SK-N-SH (cell line): Measurements from ENCODE around the gene LCN10. TPM values are rescaled to one million over a fixed set of nuclear protein-coding genes. Genes with fewer than 3 reads are reported as not detected.
"Not testable (repeated sequence)": the region's sequence is repeated elsewhere in the genome, so short reads cannot be mapped to it uniquely, and the experiment has no call there.

Source experiments
- CTCF ChIA-PET: fragments of 300-600, 350-600 bp; formaldehyde crosslinking; extraction: SDS; loops from one replicate; lab custom pipeline; 2021; lab: Yijun Ruan, JAX
- POLR2A ChIA-PET: fragments of 350-600 bp; sonication (Branson Sonifier 250); formaldehyde crosslinking; extraction: SDS; loops from one replicate; lab custom pipeline; 2020; ENCODE audit warnings: antibody characterized with exemption, inconsistent platforms; lab: Yijun Ruan, JAX
- DNase-seq: peaks from one replicate; pipeline ENCODE4 v3.0.0; 2012
- H2AFZ ChIP-seq: fragments of 200-600 bp; sonication (generic); 2 replicates; pipeline ENCODE4 v1.8.1; 2016; ENCODE audit warnings: antibody characterized with exemption, mild to moderate bottlenecking, low read depth
- H3F3A ChIP-seq: fragments of 200-600 bp; sonication (generic); replicated peaks from 2 replicates; pipeline ENCODE3; 2016; ENCODE audit warnings: antibody characterized with exemption, mild to moderate bottlenecking; ENCODE audit not compliant: insufficient read depth
- H3K27ac ChIP-seq, 2 experiments: fragments of 200-500 bp in 1 of 2; fragments of 200-600 bp in 1 of 2; sonication (Bioruptor generic) in 1 of 2; sonication (generic), shearing (Covaris generic) in 1 of 2; 2 replicates each; pipeline versions ENCODE4 v1.5.1 to v1.6.1; 2014 to 2016; ENCODE audit warnings: low read depth in 2 of 2, inconsistent platforms in 1 of 2, low read length in 1 of 2, mild to moderate bottlenecking in 1 of 2, mixed read lengths in 1 of 2
- H3K27me3 ChIP-seq: fragments of 200-600 bp; sonication (generic), shearing (Covaris generic); 2 replicates; pipeline ENCODE4 v1.6.1; 2016; ENCODE audit warnings: mixed run types; ENCODE audit not compliant: insufficient read depth
- H3K36me3 ChIP-seq, 2 experiments: fragments of 200-500 bp in 1 of 2; fragments of 200-600 bp in 1 of 2; sonication (Bioruptor generic) in 1 of 2; sonication (generic) in 1 of 2; replicated peaks in 1 of 2; 2 replicates each; pipeline versions ENCODE3 to v1.5.1; 2014 to 2016; ENCODE audit warnings: low read length in 1 of 2, mild to moderate bottlenecking in 1 of 2; ENCODE audit not compliant: insufficient read depth in 2 of 2, control insufficient read depth in 1 of 2
- H3K4me1 ChIP-seq, 2 experiments: fragments of 200-500 bp in 1 of 2; fragments of 200-600 bp in 1 of 2; sonication (Bioruptor generic) in 1 of 2; sonication (generic), shearing (Covaris generic) in 1 of 2; 2 replicates each; pipeline versions ENCODE4 v1.5.1 to v1.6.1; 2014 to 2016; ENCODE audit warnings: low read depth in 1 of 2, low read length in 1 of 2, mixed run types in 1 of 2; ENCODE audit not compliant: insufficient read depth in 2 of 2, control insufficient read depth in 1 of 2
- H3K4me2 ChIP-seq: fragments of 200-600 bp; sonication (generic), shearing (Covaris generic); 2 replicates; pipeline ENCODE4 v1.6.1; 2017; ENCODE audit warnings: mixed run types
- H3K4me3 ChIP-seq, 2 experiments: fragments of 200-500 bp in 1 of 2; fragments of 200-600 bp in 1 of 2; sonication (Bioruptor generic) in 1 of 2; sonication (generic), shearing (Covaris generic) in 1 of 2; 2 replicates each; pipeline versions ENCODE4 v1.5.1 to v1.8.1; 2014 to 2016; ENCODE audit warnings: low read depth in 2 of 2, inconsistent platforms in 1 of 2, low read length in 1 of 2, mild to moderate bottlenecking in 1 of 2, mixed read lengths in 1 of 2, moderate library complexity in 1 of 2
- H3K79me2 ChIP-seq: fragments of 200-600 bp; sonication (generic); 2 replicates; pipeline ENCODE4 v1.8.1; 2017; ENCODE audit warnings: mild to moderate bottlenecking; ENCODE audit not compliant: insufficient read depth
- H3K9ac ChIP-seq: fragments of 200-600 bp; sonication (generic); 2 replicates; pipeline ENCODE4 v1.6.1; 2017; ENCODE audit warnings: mixed run types
- H3K9me2 ChIP-seq: fragments of 200-600 bp; sonication (generic); 2 replicates; pipeline ENCODE4 v1.6.1; 2017; ENCODE audit warnings: mixed run types
- H3K9me3 ChIP-seq: fragments of 200-600 bp; sonication (generic); 2 replicates; pipeline ENCODE4 v1.6.1; 2017; ENCODE audit warnings: mixed run types, mild to moderate bottlenecking, moderate library complexity
- H4K20me1 ChIP-seq: fragments of 200-600 bp; sonication (generic); 2 replicates; pipeline ENCODE4 v1.6.1; 2017; ENCODE audit warnings: mild to moderate bottlenecking, mixed run types; ENCODE audit not compliant: insufficient read depth
- CHD2 ChIP-seq: fragments of 150-350 bp; IDR thresholded peaks from 2 replicates; pipeline ENCODE4 v1.6.1; 2018; ENCODE audit warnings: low read length; ENCODE audit not compliant: partially characterized antibody
- EZH2phosphoT487 ChIP-seq: fragments of 200-600 bp; sonication (generic); IDR thresholded peaks from 2 replicates; pipeline ENCODE4 v1.6.1; 2017; ENCODE audit warnings: low read depth, mixed run types, mild to moderate bottlenecking, antibody characterized with exemption, moderate library complexity, borderline replicate concordance
- FOSL2 ChIP-seq: IDR thresholded peaks from 2 replicates; pipeline ENCODE4 v1.4.0; 2012; ENCODE audit warnings: low read depth, mild to moderate bottlenecking, moderate library complexity, borderline replicate concordance
- FOXJ3 ChIP-seq: sonication (generic); formaldehyde crosslinking; IDR thresholded peaks from 2 replicates; pipeline ENCODE4 v1.5.1; 2020; ENCODE audit warnings: mild to moderate bottlenecking, missing genetic modification reagents
- GATA2 ChIP-seq: sonication (generic); formaldehyde crosslinking; IDR thresholded peaks from 2 replicates; pipeline ENCODE4 v1.5.0; 2020; ENCODE audit warnings: mild to moderate bottlenecking, missing genetic modification reagents
- JUND ChIP-seq: IDR thresholded peaks from 2 replicates; pipeline ENCODE4 v1.4.0; 2012
- MEF2A ChIP-seq: IDR thresholded peaks from 2 replicates; pipeline ENCODE4 v1.4.0; 2012; ENCODE audit warnings: low read depth, borderline replicate concordance
- NFIC ChIP-seq: IDR thresholded peaks from 2 replicates; pipeline ENCODE4 v1.4.0; 2012; ENCODE audit warnings: borderline replicate concordance
- POLR2AphosphoS5 ChIP-seq: IDR thresholded peaks from 2 replicates; pipeline ENCODE4 v1.6.1; 2012; ENCODE audit warnings: low read depth, low read length
- TAF1 ChIP-seq: IDR thresholded peaks from 2 replicates; pipeline ENCODE4 v1.6.1; 2012; ENCODE audit warnings: low read depth, mild to moderate bottlenecking, low read length, moderate library complexity, borderline replicate concordance
- TCF12 ChIP-seq: IDR thresholded peaks from 2 replicates; pipeline ENCODE4 v1.4.0; 2012
- WGBS: methylation state at CpG from one replicate; pipeline ENCODE4 v1.1.6; 2017; ENCODE audit warnings: low lambda C conversion rate; 5-methylcytosine and 5-hydroxymethylcytosine counted together
- polyA plus RNA-seq, 3 experiments: library from polyadenylated mRNA; depleted of rRNA; stranded (reverse); fragments of >200 nt; gene quantifications; 2 replicates each; pipeline ENCODE4 v1.2.3, GENCODE V29; 2012
- TF ChIP-seq, protein P1 (sequence below): fragments of 150-350 bp; IDR thresholded peaks from 2 replicates; pipeline ENCODE4 v1.6.1; 2016; ENCODE audit warnings: mild to moderate bottlenecking, low read depth, low read length
- TF ChIP-seq, protein P2 (sequence below): IDR thresholded peaks from 2 replicates; pipeline ENCODE4 v1.4.0; 2012; ENCODE audit warnings: low read depth, borderline replicate concordance
- TF ChIP-seq, protein P3 (sequence below): IDR thresholded peaks from 2 replicates; pipeline ENCODE4 v1.4.0; 2012; ENCODE audit warnings: low read depth
- TF ChIP-seq, protein P4 (sequence below): fragments of 150-350 bp; IDR thresholded peaks from 2 replicates; pipeline ENCODE4 v1.6.1; 2017; ENCODE audit warnings: antibody characterized with exemption, low read length, low read depth, borderline replicate concordance
- TF ChIP-seq, protein P5 (sequence below): IDR thresholded peaks from 2 replicates; pipeline ENCODE4 v1.6.1; 2012; ENCODE audit warnings: mild to moderate bottlenecking, low read depth, low read length, moderate library complexity

The LCN10 gene
- polyA plus RNA-seq, 1 of the 3 experiments (the other 2 are of a cell fraction) = not detected

DNA sequence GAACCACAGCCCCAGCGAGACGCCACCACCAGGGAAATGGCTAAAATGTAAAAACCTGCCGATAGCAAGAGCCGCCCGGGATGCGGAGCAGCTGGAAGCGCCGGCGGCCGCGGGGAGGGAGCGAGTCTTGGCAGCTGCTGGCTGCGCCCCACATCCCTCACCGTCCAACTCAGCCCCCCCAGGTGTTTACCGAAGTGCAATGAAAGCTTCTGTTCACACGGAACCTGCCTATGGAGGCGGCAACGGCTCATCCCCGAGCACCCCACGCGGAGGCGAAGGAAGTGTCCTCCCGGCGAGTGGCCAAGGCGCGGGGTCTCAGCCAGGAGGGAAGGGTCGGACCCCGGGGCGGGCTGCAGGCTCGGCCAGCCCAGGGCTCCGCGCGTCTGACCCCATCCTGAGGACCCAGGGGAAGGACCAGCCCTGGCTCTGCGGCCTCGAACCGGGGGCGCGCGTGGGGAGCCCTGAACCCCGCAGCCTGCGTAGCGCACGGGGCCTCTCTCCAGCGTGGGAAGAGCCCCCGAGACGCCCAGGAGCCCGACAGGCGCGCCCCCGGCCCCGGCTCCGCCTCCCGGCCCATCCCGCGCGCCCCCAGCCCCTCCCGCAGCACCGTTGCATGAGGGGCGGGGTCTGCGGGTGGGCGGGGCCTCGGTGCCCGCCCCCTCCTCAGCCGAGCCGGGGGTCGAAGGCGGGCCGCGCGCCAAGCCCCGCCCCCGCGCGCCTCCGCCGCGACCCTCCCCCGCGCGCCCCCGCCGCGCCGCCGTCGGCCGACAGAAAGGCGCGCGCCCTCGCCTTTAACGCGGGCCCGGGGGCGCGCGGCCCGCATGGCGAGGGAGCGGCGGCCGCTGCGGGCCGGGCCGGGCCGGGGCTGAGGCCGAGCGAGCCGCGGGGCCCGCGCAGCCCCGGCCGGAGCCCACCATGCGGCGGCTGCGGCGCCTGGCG, 30.7 kb downstream of the LCN10 start, which contains the start of gene DIPK1B (continued):
- TF ChIP-seq EZH2phosphoT487 = no peak
- TF ChIP-seq TAF1 = no peak
- TF ChIP-seq FOXJ3 (CRISPR knock-in tag) = no peak
- TF ChIP-seq, protein P1, sequence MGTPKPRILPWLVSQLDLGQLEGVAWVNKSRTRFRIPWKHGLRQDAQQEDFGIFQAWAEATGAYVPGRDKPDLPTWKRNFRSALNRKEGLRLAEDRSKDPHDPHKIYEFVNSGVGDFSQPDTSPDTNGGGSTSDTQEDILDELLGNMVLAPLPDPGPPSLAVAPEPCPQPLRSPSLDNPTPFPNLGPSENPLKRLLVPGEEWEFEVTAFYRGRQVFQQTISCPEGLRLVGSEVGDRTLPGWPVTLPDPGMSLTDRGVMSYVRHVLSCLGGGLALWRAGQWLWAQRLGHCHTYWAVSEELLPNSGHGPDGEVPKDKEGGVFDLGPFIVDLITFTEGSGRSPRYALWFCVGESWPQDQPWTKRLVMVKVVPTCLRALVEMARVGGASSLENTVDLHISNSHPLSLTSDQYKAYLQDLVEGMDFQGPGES = no peak
- TF ChIP-seq, protein P2, sequence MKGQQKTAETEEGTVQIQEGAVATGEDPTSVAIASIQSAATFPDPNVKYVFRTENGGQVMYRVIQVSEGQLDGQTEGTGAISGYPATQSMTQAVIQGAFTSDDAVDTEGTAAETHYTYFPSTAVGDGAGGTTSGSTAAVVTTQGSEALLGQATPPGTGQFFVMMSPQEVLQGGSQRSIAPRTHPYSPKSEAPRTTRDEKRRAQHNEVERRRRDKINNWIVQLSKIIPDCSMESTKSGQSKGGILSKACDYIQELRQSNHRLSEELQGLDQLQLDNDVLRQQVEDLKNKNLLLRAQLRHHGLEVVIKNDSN = no peak
- TF ChIP-seq JUND = no peak
- TF ChIP-seq FOSL2 = no peak

DNA sequence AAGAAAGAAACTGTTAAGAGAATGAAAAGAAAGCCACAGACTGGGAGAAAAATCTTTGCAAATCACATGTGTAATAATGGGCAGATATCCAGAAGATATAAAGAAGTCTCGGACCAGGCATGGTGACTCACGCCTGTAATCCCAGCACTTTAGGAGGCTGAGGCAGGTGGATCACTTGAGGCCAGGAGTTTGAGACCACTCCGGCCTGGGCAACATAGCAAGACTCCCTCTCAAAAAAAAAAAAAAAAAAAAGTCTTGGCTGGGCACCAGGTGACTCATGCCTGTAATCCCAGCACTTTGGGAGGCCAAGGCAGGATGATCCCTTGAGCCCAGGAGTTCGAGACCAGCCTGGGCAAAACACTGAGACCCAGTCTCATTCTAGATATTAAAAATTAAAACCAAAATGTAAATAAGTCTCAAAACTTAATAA, 31.5 kb downstream of the LCN10 start:
- H3K4me1 ChIP-seq = peaks cover 4 to 18% of the 10 kb centered on the region in 2 experiments; a peak in 1 of 4 replicates
- H3K9ac ChIP-seq, H3K9me3 ChIP-seq, H2AFZ ChIP-seq, H3K27me3 ChIP-seq, H3K9me2 ChIP-seq, H3K4me2 ChIP-seq, H3K79me2 ChIP-seq, H4K20me1 ChIP-seq, H3K36me3 ChIP-seq, H3K4me3 ChIP-seq: not testable (repeated sequence)
- peaks cover 17% of the 10 kb centered on the region for H3F3A ChIP-seq
- ChIA-PET POLR2A (interaction anchor here (1.0 kb wide), 1 partner anchor 17 kb away, joined by 3 read pairs; no protein-coding TSS in a partner anchor), CTCF (interaction anchor here (0.9 to 8.4 kb wide), 4 partner anchors 17 to 226 kb away, joined by 3 to 99 read pairs (median 5); no protein-coding TSS in a partner anchor)
- peak; percentile 80 for TF ChIP-seq FOSL2
- TF ChIP-seq JUND = peak; percentile 66
- TF ChIP-seq NFIC = peak; percentile 70
- TF ChIP-seq TCF12 = peak; percentile 22; the same call in 1 of the 2 replicates
- TF ChIP-seq, all 33 proteins: peak for 4; not testable (repeated sequence) for 29
- not testable (repeated sequence) for H3K27ac ChIP-seq, DNase-seq
- 43% methylated on average over 4 of the region's 4 CpGs for WGBS

DNA sequence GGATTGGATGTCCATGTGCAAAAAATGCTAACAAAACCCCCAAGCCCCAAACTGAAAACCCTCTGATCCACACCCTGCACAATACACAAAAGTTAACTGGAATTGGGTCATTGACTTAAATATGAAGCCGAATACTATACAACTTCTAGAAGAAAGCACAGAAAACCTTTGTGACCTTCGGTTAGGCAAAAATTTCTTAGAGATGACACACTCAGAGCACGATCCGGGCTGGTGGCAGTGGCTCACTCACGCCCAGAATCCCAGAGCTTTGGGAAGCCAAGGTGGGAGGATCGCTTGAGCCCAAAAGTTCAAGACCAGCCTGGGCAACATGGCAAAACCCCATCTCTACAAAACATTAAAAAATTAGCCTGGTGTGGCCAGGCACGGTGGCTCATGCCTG, 32.2 kb downstream of the LCN10 start:
- H3K36me3 ChIP-seq = no peaks in the 10 kb centered on the region
- H3K27me3 ChIP-seq = no peaks in the 10 kb centered on the region
- H3F3A ChIP-seq = peaks cover 17% of the 10 kb centered on the region
- peaks cover 4 to 18% of the 10 kb centered on the region in 2 experiments; a peak in 1 of 4 replicates for H3K4me1 ChIP-seq
- WGBS = 75% methylated on average over 6 of the region's 7 CpGs
- no peaks in the 10 kb centered on the region for H4K20me1 ChIP-seq
- H3K27ac ChIP-seq = no peak overlapping the region
- H3K4me3 ChIP-seq = no peak overlapping the region
- CTCF ChIA-PET = interaction anchor here (1.3 kb wide), 1 partner anchor 24 kb away, joined by 3 read pairs; no protein-coding TSS in a partner anchor
- DNase-seq = no peak
- H3K4me2 ChIP-seq = no peak overlapping the region
- H2AFZ ChIP-seq = no peak overlapping the region
- H3K79me2 ChIP-seq = no peaks in the 10 kb centered on the region
- POLR2A ChIA-PET = no interaction called here
- H3K9me2 ChIP-seq = no peaks in the 10 kb centered on the region
- H3K9me3 ChIP-seq = no peaks in the 10 kb centered on the region
- no peak overlapping the region for H3K9ac ChIP-seq
- TF ChIP-seq, protein P3, sequence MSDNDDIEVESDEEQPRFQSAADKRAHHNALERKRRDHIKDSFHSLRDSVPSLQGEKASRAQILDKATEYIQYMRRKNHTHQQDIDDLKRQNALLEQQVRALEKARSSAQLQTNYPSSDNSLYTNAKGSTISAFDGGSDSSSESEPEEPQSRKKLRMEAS = no peak
- TF ChIP-seq EZH2phosphoT487 (no peak), CHD2 (no peak), GATA2 (CRISPR knock-in tag) (no peak), POLR2AphosphoS5 (no peak), MEF2A (no peak)
- TF ChIP-seq, protein P4, sequence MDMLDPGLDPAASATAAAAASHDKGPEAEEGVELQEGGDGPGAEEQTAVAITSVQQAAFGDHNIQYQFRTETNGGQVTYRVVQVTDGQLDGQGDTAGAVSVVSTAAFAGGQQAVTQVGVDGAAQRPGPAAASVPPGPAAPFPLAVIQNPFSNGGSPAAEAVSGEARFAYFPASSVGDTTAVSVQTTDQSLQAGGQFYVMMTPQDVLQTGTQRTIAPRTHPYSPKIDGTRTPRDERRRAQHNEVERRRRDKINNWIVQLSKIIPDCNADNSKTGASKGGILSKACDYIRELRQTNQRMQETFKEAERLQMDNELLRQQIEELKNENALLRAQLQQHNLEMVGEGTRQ = no peak
- TF ChIP-seq, protein P5, sequence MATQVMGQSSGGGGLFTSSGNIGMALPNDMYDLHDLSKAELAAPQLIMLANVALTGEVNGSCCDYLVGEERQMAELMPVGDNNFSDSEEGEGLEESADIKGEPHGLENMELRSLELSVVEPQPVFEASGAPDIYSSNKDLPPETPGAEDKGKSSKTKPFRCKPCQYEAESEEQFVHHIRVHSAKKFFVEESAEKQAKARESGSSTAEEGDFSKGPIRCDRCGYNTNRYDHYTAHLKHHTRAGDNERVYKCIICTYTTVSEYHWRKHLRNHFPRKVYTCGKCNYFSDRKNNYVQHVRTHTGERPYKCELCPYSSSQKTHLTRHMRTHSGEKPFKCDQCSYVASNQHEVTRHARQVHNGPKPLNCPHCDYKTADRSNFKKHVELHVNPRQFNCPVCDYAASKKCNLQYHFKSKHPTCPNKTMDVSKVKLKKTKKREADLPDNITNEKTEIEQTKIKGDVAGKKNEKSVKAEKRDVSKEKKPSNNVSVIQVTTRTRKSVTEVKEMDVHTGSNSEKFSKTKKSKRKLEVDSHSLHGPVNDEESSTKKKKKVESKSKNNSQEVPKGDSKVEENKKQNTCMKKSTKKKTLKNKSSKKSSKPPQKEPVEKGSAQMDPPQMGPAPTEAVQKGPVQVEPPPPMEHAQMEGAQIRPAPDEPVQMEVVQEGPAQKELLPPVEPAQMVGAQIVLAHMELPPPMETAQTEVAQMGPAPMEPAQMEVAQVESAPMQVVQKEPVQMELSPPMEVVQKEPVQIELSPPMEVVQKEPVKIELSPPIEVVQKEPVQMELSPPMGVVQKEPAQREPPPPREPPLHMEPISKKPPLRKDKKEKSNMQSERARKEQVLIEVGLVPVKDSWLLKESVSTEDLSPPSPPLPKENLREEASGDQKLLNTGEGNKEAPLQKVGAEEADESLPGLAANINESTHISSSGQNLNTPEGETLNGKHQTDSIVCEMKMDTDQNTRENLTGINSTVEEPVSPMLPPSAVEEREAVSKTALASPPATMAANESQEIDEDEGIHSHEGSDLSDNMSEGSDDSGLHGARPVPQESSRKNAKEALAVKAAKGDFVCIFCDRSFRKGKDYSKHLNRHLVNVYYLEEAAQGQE = no peak
